ENCODE results near the gene TSPAN10. TPM values are rescaled to one million over a fixed set of nuclear protein-coding genes. Genes with fewer than 3 reads are reported as not detected.

The TSPAN10 gene
- total RNA-seq, 1 donor from 2014 or later = not detected

GRCh38 chr17:81631482-81631881, 5.5 kb upstream of the TSPAN10 start:
- peaks cover 26% of the 10 kb centered on the region for H3K4me1 ChIP-seq
- no peak for TF ChIP-seq POLR2AphosphoS5 (IDR thresholded peaks at IDR 0.05; ENCODE audit: insufficient read depth in 1 of 2, low read depth in 1 of 2)
- no peak for TF ChIP-seq CTCF (IDR thresholded peaks at IDR 0.05)
- no peak for TF ChIP-seq POLR2A (IDR thresholded peaks at IDR 0.05)
- no peaks in the 10 kb centered on the region for H3K9me3 ChIP-seq
- peaks cover 0 to 33% of the 10 kb centered on the region in 2 donors for H3K36me3 ChIP-seq
- H3K4me3 ChIP-seq = no peak overlapping the region
- H3K27me3 ChIP-seq = no peaks in the 10 kb centered on the region
- intact Hi-C loops (cut with DNase I) = no loop called here
- no peak overlapping the region for H3K27ac ChIP-seq
- no peak for DNase-seq (ENCODE audit: extremely low spot score in 2 of 2)

- Histone ChIP-seq H3K36me3 (no peaks in the 10 kb centered on the region), H3K4me3 (peak overlapping the region; percentile 85 to 92), H3K9me3 (no peaks in the 10 kb centered on the region), H3K27ac (peak overlapping the region; percentile 19), H3K4me1 (peaks cover 26% of the 10 kb centered on the region), H3K27me3 (no peaks in the 10 kb centered on the region)
- DNase-seq (ENCODE audit: extremely low spot score in 2 of 2) = no peak
- TF ChIP-seq POLR2A (IDR thresholded peaks at IDR 0.05) (no peak), POLR2AphosphoS5 (IDR thresholded peaks at IDR 0.05; ENCODE audit: insufficient read depth in 1 of 2, low read depth in 1 of 2) (no peak), CTCF (IDR thresholded peaks at IDR 0.05) (no peak)
- intact Hi-C loops (cut with DNase I) = no loop called here
Measured at GRCh38 chr17:81635431-81635830, 1.6 kb upstream of the TSPAN10 start.

GRCh38 chr17:81635973-81636504, 957 bp upstream of the TSPAN10 start:
- Histone ChIP-seq H3K9me3 (no peaks in the 10 kb centered on the region), H3K4me1 (peaks cover 26% of the 10 kb centered on the region), H3K27me3 (no peaks in the 10 kb centered on the region), H3K27ac (peak overlapping the region; percentile 84), H3K36me3 (no peaks in the 10 kb centered on the region), H3K4me3 (peak overlapping the region; percentile 85 to 92)
- intact Hi-C loops (cut with DNase I) = no loop called here
- no peak for DNase-seq (ENCODE audit: extremely low spot score in 2 of 2)
- TF ChIP-seq POLR2AphosphoS5 (IDR thresholded peaks at IDR 0.05; ENCODE audit: insufficient read depth in 1 of 2, low read depth in 1 of 2) = no peak
- TF ChIP-seq POLR2A (IDR thresholded peaks at IDR 0.05) = no peak
- TF ChIP-seq CTCF (IDR thresholded peaks at IDR 0.05) = no peak

GRCh38 chr17:81638683-81639082, 1.7 kb downstream of the TSPAN10 start:
- no peak for DNase-seq (ENCODE audit: extremely low spot score in 2 of 2)
- no peaks in the 10 kb centered on the region for H3K36me3 ChIP-seq
- no peak overlapping the region for H3K4me3 ChIP-seq
- TF ChIP-seq POLR2A (IDR thresholded peaks at IDR 0.05) = no peak
- TF ChIP-seq CTCF (IDR thresholded peaks at IDR 0.05) = no peak
- no peak for TF ChIP-seq POLR2AphosphoS5 (IDR thresholded peaks at IDR 0.05; ENCODE audit: insufficient read depth in 1 of 2, low read depth in 1 of 2)
- intact Hi-C loops (cut with DNase I) = no loop called here
- no peak overlapping the region for H3K27ac ChIP-seq
- H3K9me3 ChIP-seq = no peaks in the 10 kb centered on the region
- peaks cover 26% of the 10 kb centered on the region for H3K4me1 ChIP-seq
- H3K27me3 ChIP-seq = no peaks in the 10 kb centered on the region

- Histone ChIP-seq H3K4me1 (peaks cover 14% of the 10 kb centered on the region), H3K9me3 (no peaks in the 10 kb centered on the region), H3K27ac (no peak overlapping the region), H3K4me3 (no peak overlapping the region), H3K36me3 (no peaks in the 10 kb centered on the region), H3K27me3 (no peaks in the 10 kb centered on the region)
- TF ChIP-seq CTCF (IDR thresholded peaks at IDR 0.05) (no peak), POLR2A (IDR thresholded peaks at IDR 0.05) (no peak), POLR2AphosphoS5 (IDR thresholded peaks at IDR 0.05; ENCODE audit: insufficient read depth in 1 of 2, low read depth in 1 of 2) (no peak)
- DNase-seq (ENCODE audit: extremely low spot score in 2 of 2) = no peak
- intact Hi-C loops (cut with DNase I) = no loop called here
Measured at GRCh38 chr17:81640011-81640410, 3.0 kb downstream of the TSPAN10 start.
